Adrenal gland (tissue), 12 donors: ENCODE measurements around the gene PRM1. TPM values are rescaled to one million over a fixed set of nuclear protein-coding genes. Genes with fewer than 3 reads are reported as not detected.
"Not testable (repeated sequence)": the region's sequence is repeated elsewhere in the genome, so short reads cannot be mapped to it uniquely, and the experiment has no call there.

ENCODE experiments used
- DNase-seq, 7 donors: peaks; one replicate each; pipeline ENCODE4 v3.0.0-alpha.2; 2019 to 2020
- H3K27ac ChIP-seq, 5 donors: fragments of 200-600 bp; sonication (generic) in 4 of 5; 1 replicate in 3 of 5; 2 replicates in 2 of 5; pipeline versions ENCODE4 v1.5.1 to v1.8.0; 2016 to 2020; ENCODE audit warnings: mild to moderate bottlenecking in 1 of 5
- H3K27me3 ChIP-seq: fragments of 200-600 bp; 2 replicates; pipeline ENCODE4 v1.8.0; 2021
- H3K36me3 ChIP-seq, 2 donors: fragments of 200-600 bp; replicated peaks in 1 of 2; 1 replicate in 1 of 2; 2 replicates in 1 of 2; pipeline versions ENCODE4 v1.5.1 to v1.8.0; 2018 to 2022
- H3K4me1 ChIP-seq, 2 donors: fragments of 200-600 bp; replicated peaks in 1 of 2; 1 replicate in 1 of 2; 2 replicates in 1 of 2; pipeline versions ENCODE4 v1.5.1 to v1.8.0; 2018 to 2021
- H3K4me3 ChIP-seq, 4 donors: fragments of 200-600 bp; sonication (generic) in 3 of 4; one replicate each; pipeline ENCODE4 v1.5.1; 2016 to 2018
- H3K9me3 ChIP-seq, 3 donors: fragments of 200-600 bp; sonication (generic) in 1 of 3; replicated peaks in 1 of 3; 1 replicate in 2 of 3; 2 replicates in 1 of 3; pipeline versions ENCODE4 v1.5.1 to v1.8.0; 2016 to 2021
- CTCF ChIP-seq, 6 experiments: fragments of 450-650 bp in 4 of 6; fragments of 200-600 bp in 2 of 6; sonication (generic) in 1 of 6; IDR thresholded peaks; 1 replicate in 5 of 6; 2 replicates in 1 of 6; pipeline versions ENCODE4 v1.5.1 to v1.8.0; 2016 to 2021; ENCODE audit warnings: antibody characterized with exemption in 6 of 6, mild to moderate bottlenecking in 2 of 6, moderate library complexity in 1 of 6
- POLR2A ChIP-seq, 2 donors: fragments of 450-650 bp; IDR thresholded peaks; one replicate each; pipeline ENCODE4 v1.6.1; 2017; ENCODE audit warnings: antibody characterized with exemption in 2 of 2, mild to moderate bottlenecking in 2 of 2, moderate library complexity in 1 of 2
- WGBS, 4 donors: extraction: QIAGEN DNeasy Blood & Tissue Kit in 2 of 4; methylation state at CpG; one replicate each; pipeline versions ENCODE4 v1.1.5 to v1.1.7; 2013 to 2017; 5-methylcytosine and 5-hydroxymethylcytosine counted together
- intact Hi-C, 2 donors: fragments of 100-400 bp; cut with DNase I; formaldehyde crosslinking; loops; one replicate each; pipeline versions ENCODE4 v1.14.1 to v1.15.0; 2022 to 2023
- polyA plus RNA-seq, 3 donors: library from polyadenylated mRNA; stranded (reverse); fragments of 200-250 nt in 2 of 3; fragments of 350-450 nt in 1 of 3; fragmentation: Illumina TruSeq in 1 of 3; extraction: RNeasy Lipid Tissue Mini Kit (QIAGEN cat#74804) in 1 of 3; gene quantifications; one replicate each; pipeline ENCODE4 v1.2.3, GENCODE V29; 2013 to 2014
- total RNA-seq, 9 donors: library from RNA; depleted of rRNA in 4 of 9; stranded (reverse); fragments of >200 nt in 4 of 9; fragments of 120-200 nt in 1 of 9; fragmentation: NEBNext Ultra II Directional in 1 of 9; extraction: Animal tissue kit (Norgen Biotek cat#: 25700) in 1 of 9; gene quantifications; one replicate each; pipeline versions ENCODE4 v1.1.0 to v1.2.4, GENCODE V29; 2013 to 2023
- donor health status: healthy with polysubstance abuse.
- donor health status: Bipolar disorder and iron deficiency.
- donor health status: DM: yes; HTN: yes; CAD: no.
- donor health status: DM: no; HTN: no; CAD: no.
- donor health status: DM: no; HTN: no; CAD: no.
- donor health status: DM: yes; HTN: yes; CAD: no.

The PRM1 gene
- total and polyA plus RNA-seq, 12 donors: not detected

- WGBS, 4 donors: 87 to 100% (median 97%) methylated on average over 2 to 6 of the region's 6 CpGs
- Histone ChIP-seq H3K27ac (no peak overlapping the region), H3K4me3 (no peak overlapping the region), H3K27me3 (no peaks in the 10 kb centered on the region), H3K36me3 (no peaks in the 10 kb centered on the region), H3K9me3 (no peaks in the 10 kb centered on the region), H3K4me1 (peaks cover 0 to 7% of the 10 kb centered on the region in 2 donors)
- intact Hi-C loops: loop anchor here in 1 of 2 donors (10.0 kb wide), 1 partner anchor 55 kb away; no protein-coding TSS in a partner anchor
- DNase-seq: no peak
- no peak for TF ChIP-seq CTCF (IDR thresholded peaks at IDR 0.05)
- no peak for TF ChIP-seq POLR2A (IDR thresholded peaks at IDR 0.05)
Measured at GRCh38 chr16:11299865-11300559, 18.9 kb upstream of the PRM1 start.

- H3K27ac ChIP-seq, DNase-seq, H3K27me3 ChIP-seq, H3K36me3 ChIP-seq, H3K4me1 ChIP-seq, H3K4me3 ChIP-seq, H3K9me3 ChIP-seq: not testable (repeated sequence)
- intact Hi-C loops: loop anchor here in 1 of 2 donors (10.0 kb wide), 1 partner anchor 54 kb away; no protein-coding TSS in a partner anchor
- WGBS, 4 donors: 86 to 92% (median 87%) methylated on average over 11 to 13 of the region's 13 CpGs
Measured at GRCh38 chr16:11298950-11299547, 17.9 kb upstream of the PRM1 start.

- Histone ChIP-seq H3K27ac (peak overlapping the region in 1 of 5 donors; percentile 17), H3K4me1 (peaks cover 0 to 7% of the 10 kb centered on the region in 2 donors), H3K27me3 (no peaks in the 10 kb centered on the region), H3K9me3 (no peaks in the 10 kb centered on the region), H3K36me3 (no peaks in the 10 kb centered on the region), H3K4me3 (no peak overlapping the region)
- TF ChIP-seq POLR2A (IDR thresholded peaks at IDR 0.05): no peak
- TF ChIP-seq CTCF (IDR thresholded peaks at IDR 0.05): no peak
- no peak for DNase-seq
- intact Hi-C loops: loop anchor here in 1 of 2 donors (10.0 kb wide), 1 partner anchor 54 kb away; no protein-coding TSS in a partner anchor
- 90 to 97% (median 93%) methylated on average over 5 of the region's 5 CpGs for WGBS, 4 donors
Measured at GRCh38 chr16:11298143-11298900, 17.2 kb upstream of the PRM1 start.

- Histone ChIP-seq H3K4me3 (peak overlapping the region in 1 of 4 donors; percentile 27), H3K4me1 (peaks cover 0 to 7% of the 10 kb centered on the region in 2 donors), H3K27me3 (no peaks in the 10 kb centered on the region), H3K27ac (peak overlapping the region in 1 of 5 donors; percentile 17), H3K9me3 (no peaks in the 10 kb centered on the region), H3K36me3 (no peaks in the 10 kb centered on the region)
- 18 to 46% (median 30%) methylated on average over 12 to 19 of the region's 19 CpGs for WGBS, 4 donors
- intact Hi-C loops: loop anchor here in 1 of 2 donors (10.0 kb wide), 1 partner anchor 53 kb away; no protein-coding TSS in a partner anchor
- TF ChIP-seq POLR2A (IDR thresholded peaks at IDR 0.05): no peak
- peak in 2 of 6 experiments; percentile 7 to 9 for TF ChIP-seq CTCF (IDR thresholded peaks at IDR 0.05)
- DNase-seq: peak; percentile 42 to 80 (median 62)
Measured at GRCh38 chr16:11297492-11298142, 16.5 kb upstream of the PRM1 start.
